A673 (cell line): ENCODE measurements around the gene RRAGD. TPM values are rescaled to one million over a fixed set of nuclear protein-coding genes. Genes with fewer than 3 reads are reported as not detected.

Source experiments
- BruUV-seq: library from RNA; stranded (reverse); fragments of 400-500 nt; replicated peaks from 2 replicates; lab custom pipeline; 2021; lab: Mats Ljungman, UMichigan
- CTCF ChIA-PET: fragments of 300-600 bp; sonication (Branson Sonifier 250); formaldehyde crosslinking; loops from one replicate; lab custom pipeline; 2022; ENCODE audit warnings: antibody characterized with exemption; lab: Charles Lee
- POLR2A ChIA-PET: fragments of 300-600 bp; sonication (Branson Sonifier 250); formaldehyde crosslinking; loops from one replicate; lab custom pipeline; 2022; ENCODE audit warnings: antibody characterized with exemption; ENCODE audit not compliant: low non-redundant PET; lab: Charles Lee
- DNase-seq: peaks from one replicate; pipeline ENCODE4 v3.0.0-alpha.2; 2015; ENCODE audit warnings: low spot score
- H3K27ac ChIP-seq: fragments of 200-600 bp; sonication (generic); 2 replicates; pipeline ENCODE4 v1.5.1; 2016; ENCODE audit warnings: mixed run types, low read depth, mild to moderate bottlenecking, mixed read lengths, antibody characterized with exemption, low read length; ENCODE audit not compliant: poor library complexity, severe bottlenecking
- H3K27me3 ChIP-seq: fragments of 200-600 bp; sonication (generic); replicated peaks from 2 replicates; pipeline ENCODE4 v1.6.1; 2017; ENCODE audit warnings: mixed run types, low read depth, mild to moderate bottlenecking, mixed read lengths, antibody characterized with exemption, low read length; ENCODE audit not compliant: insufficient read depth, poor library complexity
- H3K36me3 ChIP-seq: fragments of 200-600 bp; sonication (generic); 2 replicates; pipeline ENCODE4 v1.6.1; 2016; ENCODE audit warnings: mixed run types, mild to moderate bottlenecking, mixed read lengths, antibody characterized with exemption, low read length; ENCODE audit not compliant: insufficient read depth, poor library complexity, severe bottlenecking
- H3K4me1 ChIP-seq: fragments of 200-600 bp; sonication (generic); 2 replicates; pipeline ENCODE4 v1.6.1; 2017; ENCODE audit warnings: mixed run types, mild to moderate bottlenecking, mixed read lengths, antibody characterized with exemption, low read length; ENCODE audit not compliant: insufficient read depth, poor library complexity, severe bottlenecking
- H3K4me3 ChIP-seq: fragments of 200-600 bp; sonication (generic); 2 replicates; pipeline ENCODE4 v1.5.1; 2016; ENCODE audit warnings: low read depth, mixed run types, mild to moderate bottlenecking, mixed read lengths, low read length; ENCODE audit not compliant: poor library complexity, severe bottlenecking
- H3K9me3 ChIP-seq: fragments of 200-600 bp; sonication (generic); 2 replicates; pipeline ENCODE4 v1.6.1; 2016; ENCODE audit warnings: mixed run types, low read depth, mild to moderate bottlenecking, mixed read lengths, antibody characterized with exemption, low read length; ENCODE audit not compliant: poor library complexity, severe bottlenecking
- EZH2 ChIP-seq: fragments of 200-600 bp; sonication (generic); IDR thresholded peaks from 2 replicates; pipeline ENCODE4 v1.6.1; 2017; ENCODE audit warnings: borderline replicate concordance, low read depth, mild to moderate bottlenecking, mixed read lengths, antibody characterized with exemption, low read length; ENCODE audit not compliant: poor library complexity, severe bottlenecking
- intact Hi-C: fragments of 100-400 bp; cut with micrococcal nuclease; formaldehyde crosslinking; loops from one replicate; pipeline ENCODE4 v1.10.0; 2022; ENCODE audit not compliant: unreplicated experiment
- total RNA-seq: library from RNA; stranded (reverse); gene quantifications from 2 replicates; pipeline ENCODE4 v1.2.3, GENCODE V29; 2021
- TF ChIP-seq, protein P1 (sequence below): fragments of 300-800, 200-600 bp; sonication (generic); conservative IDR thresholded peaks from 2 replicates; pipeline ENCODE4 v1.5.1; 2017; ENCODE audit warnings: low read depth, mild to moderate bottlenecking, antibody characterized with exemption, low read length, moderate library complexity, mixed read lengths

Gene RRAGD
- total RNA-seq, 1 experiment from 2014 or later = 9.5 TPM

DNA sequence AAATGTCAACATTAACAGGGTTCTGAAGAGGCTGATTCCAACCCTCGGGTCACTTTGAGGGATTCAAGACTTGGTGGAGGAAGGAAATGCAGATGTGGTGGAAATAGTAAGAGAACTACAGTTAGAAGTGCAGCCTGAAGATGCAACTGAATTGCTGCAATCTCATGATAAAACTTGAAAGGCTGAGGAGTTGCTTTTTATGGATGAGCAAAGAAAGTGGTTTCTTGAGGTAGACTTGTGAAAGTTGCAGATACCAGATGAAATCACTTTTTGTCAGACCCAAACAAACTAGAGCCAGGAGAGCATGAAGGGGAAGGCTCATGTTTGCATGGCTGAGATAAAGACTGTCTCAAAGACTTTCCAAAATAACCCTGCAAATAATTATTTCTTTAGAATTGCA is 37.1 kb upstream of the RRAGD start:
- intact Hi-C loops = no loop called here
- no peak for DNase-seq
- CTCF ChIA-PET = no interaction called here
- TF ChIP-seq, protein P1, sequence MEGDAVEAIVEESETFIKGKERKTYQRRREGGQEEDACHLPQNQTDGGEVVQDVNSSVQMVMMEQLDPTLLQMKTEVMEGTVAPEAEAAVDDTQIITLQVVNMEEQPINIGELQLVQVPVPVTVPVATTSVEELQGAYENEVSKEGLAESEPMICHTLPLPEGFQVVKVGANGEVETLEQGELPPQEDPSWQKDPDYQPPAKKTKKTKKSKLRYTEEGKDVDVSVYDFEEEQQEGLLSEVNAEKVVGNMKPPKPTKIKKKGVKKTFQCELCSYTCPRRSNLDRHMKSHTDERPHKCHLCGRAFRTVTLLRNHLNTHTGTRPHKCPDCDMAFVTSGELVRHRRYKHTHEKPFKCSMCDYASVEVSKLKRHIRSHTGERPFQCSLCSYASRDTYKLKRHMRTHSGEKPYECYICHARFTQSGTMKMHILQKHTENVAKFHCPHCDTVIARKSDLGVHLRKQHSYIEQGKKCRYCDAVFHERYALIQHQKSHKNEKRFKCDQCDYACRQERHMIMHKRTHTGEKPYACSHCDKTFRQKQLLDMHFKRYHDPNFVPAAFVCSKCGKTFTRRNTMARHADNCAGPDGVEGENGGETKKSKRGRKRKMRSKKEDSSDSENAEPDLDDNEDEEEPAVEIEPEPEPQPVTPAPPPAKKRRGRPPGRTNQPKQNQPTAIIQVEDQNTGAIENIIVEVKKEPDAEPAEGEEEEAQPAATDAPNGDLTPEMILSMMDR = no peak
- no peak for TF ChIP-seq EZH2
- Histone ChIP-seq H3K27me3 (no peaks in the 10 kb centered on the region), H3K9me3 (no peaks in the 10 kb centered on the region), H3K4me3 (no peak overlapping the region), H3K27ac (no peak overlapping the region), H3K36me3 (no peaks in the 10 kb centered on the region), H3K4me1 (no peaks in the 10 kb centered on the region)
- POLR2A ChIA-PET = no interaction called here
- no TSS peak for BruUV-seq

DNA sequence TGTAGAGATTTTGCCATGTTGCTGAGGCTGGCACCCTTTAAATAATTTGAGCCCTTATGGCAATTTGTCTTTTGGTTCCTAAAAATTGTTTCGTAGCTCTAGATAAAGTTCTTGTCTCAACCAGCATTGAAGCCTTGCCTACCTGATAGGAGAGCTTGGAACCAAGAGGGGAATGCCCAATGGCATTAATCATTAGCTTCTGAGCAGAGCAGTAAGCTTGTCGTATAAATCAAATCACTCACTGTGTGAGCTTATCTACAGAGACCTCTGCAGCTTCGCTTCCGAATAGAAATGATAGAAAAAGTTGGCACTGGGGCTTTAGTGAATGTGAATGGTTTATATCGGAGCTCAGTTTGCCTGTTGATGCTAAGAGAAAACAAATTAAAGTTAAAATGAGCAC is 31.6 kb upstream of the RRAGD start:
- no TSS peak for BruUV-seq
- peaks cover 7% of the 10 kb centered on the region for H3K4me1 ChIP-seq
- no peak overlapping the region for H3K4me3 ChIP-seq
- no peaks in the 10 kb centered on the region for H3K9me3 ChIP-seq
- intact Hi-C loops = no loop called here
- ChIA-PET POLR2A (no interaction called here), CTCF (interaction anchor here (0.5 kb wide), 1 partner anchor 1070 kb away, joined by 7 read pairs; no protein-coding TSS in a partner anchor)
- DNase-seq = no peak
- no peaks in the 10 kb centered on the region for H3K27me3 ChIP-seq
- no peaks in the 10 kb centered on the region for H3K36me3 ChIP-seq
- H3K27ac ChIP-seq = no peak overlapping the region
- TF ChIP-seq EZH2 = no peak
- TF ChIP-seq, protein P1 = no peak

DNA sequence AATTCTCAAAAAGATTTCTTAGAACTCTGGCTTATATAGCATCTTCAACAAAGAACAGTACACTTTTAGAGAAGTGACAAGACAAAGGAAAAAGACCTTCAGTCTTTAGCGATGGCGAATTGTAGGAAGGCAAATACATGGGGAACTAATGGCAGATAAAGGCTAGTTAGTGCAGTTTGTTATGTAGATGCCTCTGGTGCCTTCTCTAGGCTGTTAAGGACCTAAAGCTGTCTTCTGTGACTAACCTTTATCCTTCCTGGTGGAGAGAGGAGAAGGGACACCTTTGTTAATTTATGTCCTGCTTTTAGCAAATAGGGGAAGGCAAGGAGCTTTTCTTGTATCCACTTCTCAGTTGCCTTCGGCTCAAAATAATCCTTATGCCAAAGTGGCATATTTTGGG is 28.1 kb upstream of the RRAGD start:
- Histone ChIP-seq H3K27ac (no peak overlapping the region), H3K4me3 (no peak overlapping the region), H3K9me3 (no peaks in the 10 kb centered on the region), H3K27me3 (no peaks in the 10 kb centered on the region), H3K4me1 (peaks cover 39% of the 10 kb centered on the region), H3K36me3 (no peaks in the 10 kb centered on the region)
- ChIA-PET POLR2A (no interaction called here), CTCF (no interaction called here)
- intact Hi-C loops = no loop called here
- DNase-seq = no peak
- BruUV-seq = no TSS peak
- TF ChIP-seq, protein P1 = no peak
- no peak for TF ChIP-seq EZH2
